HepG2 (cell line): ENCODE data around the gene NT5C3B. TPM values are rescaled to one million over a fixed set of nuclear protein-coding genes. Genes with fewer than 3 reads are reported as not detected.

ENCODE experiments used
- ATAC-seq: fragments of 200-7000 bp; cut with Tn5 transposase; 3 replicates; pipeline ENCODE4 v1.9.1; 2020; ENCODE audit warnings: mild to moderate bottlenecking, moderate library complexity
- BruUV-seq: library from RNA; stranded (reverse); fragments of 400-500 nt; replicated peaks from 2 replicates; lab custom pipeline; 2021; lab: Mats Ljungman, UMichigan
- CTCF ChIA-PET: fragments of 300-600 bp; formaldehyde crosslinking; extraction: SDS; loops from one replicate; lab custom pipeline; 2021; ENCODE audit warnings: low total read pairs, inconsistent platforms, low intra/inter-chr PET ratio; lab: Yijun Ruan, JAX
- POLR2A ChIA-PET: fragments of 350-600 bp; sonication (Branson Sonifier 250); formaldehyde crosslinking; loops from one replicate; lab custom pipeline; 2020; ENCODE audit warnings: antibody characterized with exemption, inconsistent platforms; lab: Yijun Ruan, JAX
- DNase-seq: peaks from one replicate; pipeline ENCODE4 v3.0.0-alpha.2; 2015; ENCODE audit warnings: low spot score
- FAIRE-seq: peaks from 3 replicates; lab custom pipeline; 2011; peaks lifted over from hg19 to GRCh38; lab: Jason Lieb, UNC
- H2AFZ ChIP-seq: one replicate; pipeline ENCODE4 v1.6.1; 2011; ENCODE audit warnings: low read length, inconsistent platforms
- H3K27ac ChIP-seq: fragments of 300-600 bp; 3 replicates; pipeline ENCODE4 v1.8.0; 2011; ENCODE audit warnings: mixed run types, mild to moderate bottlenecking, mixed read lengths, low read length, inconsistent platforms; ENCODE audit not compliant: insufficient read depth; ENCODE audit errors: extremely low read length
- H3K27me3 ChIP-seq, 2 experiments: fragments of 200-600 bp in 1 of 2; 2 replicates in 1 of 2; 3 replicates in 1 of 2; pipeline versions ENCODE4 v1.6.0 to v1.8.0; 2011; ENCODE audit warnings: low read length in 2 of 2, mild to moderate bottlenecking in 2 of 2, moderate library complexity in 2 of 2, inconsistent platforms in 1 of 2; ENCODE audit not compliant: insufficient read depth in 2 of 2, control insufficient read depth in 1 of 2
- H3K36me3 ChIP-seq, 2 experiments: fragments of 200-600 bp in 1 of 2; replicated peaks in 1 of 2; 2 replicates in 1 of 2; 3 replicates in 1 of 2; pipeline versions ENCODE4 v1.5.1 to v1.8.0; 2011; ENCODE audit warnings: low read length in 2 of 2, inconsistent platforms in 1 of 2; ENCODE audit not compliant: insufficient read depth in 2 of 2, control insufficient read depth in 1 of 2
- H3K4me1 ChIP-seq: 2 replicates; pipeline ENCODE4 v1.5.1; 2012; ENCODE audit warnings: low read length, inconsistent platforms; ENCODE audit not compliant: insufficient read depth
- H3K4me2 ChIP-seq: 2 replicates; pipeline ENCODE4 v1.6.0; 2011; ENCODE audit warnings: low read depth, low read length, inconsistent platforms
- H3K4me3 ChIP-seq, 3 experiments: fragments of 200-600 bp in 1 of 3; sonication (generic), shearing (Covaris generic) in 1 of 3; replicated peaks in 1 of 3; 2 replicates each; pipeline ENCODE4 v1.5.1; 2011 to 2016; ENCODE audit warnings: low read length in 3 of 3, inconsistent platforms in 2 of 3, low read depth in 2 of 3, mild to moderate bottlenecking in 2 of 3, control low read depth in 1 of 3, mixed read lengths in 1 of 3; ENCODE audit not compliant: insufficient read depth in 1 of 3
- H3K79me2 ChIP-seq: one replicate; pipeline ENCODE4 v1.6.1; 2011; ENCODE audit warnings: low read length, inconsistent platforms; ENCODE audit not compliant: insufficient read depth
- H3K9ac ChIP-seq: 2 replicates; pipeline ENCODE4 v1.6.0; 2011; ENCODE audit warnings: mild to moderate bottlenecking, low read depth, low read length, inconsistent platforms; ENCODE audit not compliant: insufficient read depth
- H3K9me3 ChIP-seq: 2 replicates; pipeline ENCODE4 v1.5.1; 2012; ENCODE audit warnings: mild to moderate bottlenecking, low read length
- H4K20me1 ChIP-seq: 2 replicates; pipeline ENCODE4 v1.6.0; 2011; ENCODE audit warnings: inconsistent platforms, mild to moderate bottlenecking, low read length, moderate library complexity; ENCODE audit not compliant: insufficient read depth
- KDM3A ChIP-seq: IDR thresholded peaks from 2 replicates; pipeline ENCODE4 v1.6.1; 2018; ENCODE audit warnings: low read depth, missing compliant biosample characterization
- MTA1 ChIP-seq: sonication (generic); formaldehyde crosslinking; IDR thresholded peaks from 2 replicates; pipeline ENCODE4 v1.4.0; 2020; ENCODE audit warnings: missing genetic modification reagents, mild to moderate bottlenecking, borderline replicate concordance
- ZNF549 ChIP-seq: sonication (generic); formaldehyde crosslinking; IDR thresholded peaks from 2 replicates; pipeline ENCODE4 v1.5.0; 2020; ENCODE audit warnings: missing genetic modification reagents
- ZZZ3 ChIP-seq: sonication (generic); formaldehyde crosslinking; IDR thresholded peaks from 2 replicates; pipeline ENCODE4 v1.4.0; 2020; ENCODE audit warnings: missing genetic modification reagents, mild to moderate bottlenecking, borderline replicate concordance
- WGBS: methylation state at CpG from one replicate; pipeline ENCODE4 v1.1.6; 2017; ENCODE audit warnings: low lambda C conversion rate; 5-methylcytosine and 5-hydroxymethylcytosine counted together
- in situ Hi-C: cut with HindIII; loops from 2 replicates; pipeline ENCODE4 v1.10.0; 2017; ENCODE audit warnings: low pct_unique_long_range_greater_than_20kb; ENCODE audit not compliant: extremely low pct_ligation_motif_present
- intact Hi-C: fragments of 100-400 bp; cut with micrococcal nuclease; formaldehyde crosslinking; loops from one replicate; pipeline ENCODE4 v1.10.0; 2022; ENCODE audit not compliant: unreplicated experiment
- polyA plus RNA-seq, 8 experiments: library from polyadenylated mRNA; depleted of rRNA in 3 of 8; stranded (reverse) in 7 of 8; unstranded in 1 of 8; fragments of >200 nt; fragmentation: Illumina TruSeq in 4 of 8; extraction: Trizol in 4 of 8; gene quantifications; 2 replicates each; pipeline versions ENCODE4 v1.2.1 to v1.2.3, GENCODE V29; 2011 to 2016; ENCODE audit warnings: low read depth in 4 of 8, missing spikeins in 1 of 8, mixed read lengths in 1 of 8; ENCODE audit not compliant: insufficient read depth in 1 of 8
- total RNA-seq, 5 experiments: library from RNA; depleted of rRNA; stranded (reverse); fragments of >200 nt; fragmentation: Illumina TruSeq; extraction: Trizol; gene quantifications; 2 replicates each; pipeline ENCODE4 v1.2.3, GENCODE V29; 2016; ENCODE audit warnings: low read depth in 1 of 5
- TF ChIP-seq, protein P1 (sequence below): sonication (generic); formaldehyde crosslinking; IDR thresholded peaks from 2 replicates; pipeline ENCODE4 v1.5.0; 2020; ENCODE audit warnings: mild to moderate bottlenecking, missing genetic modification reagents
- TF ChIP-seq, protein P2 (sequence below): sonication (generic); formaldehyde crosslinking; IDR thresholded peaks from 2 replicates; pipeline ENCODE4 v1.4.0; 2020; ENCODE audit warnings: mild to moderate bottlenecking, missing genetic modification reagents

Gene NT5C3B
- total and polyA plus RNA-seq, 2 of the 13 experiments (the other 11 are each of a cell fraction or from before 2014, with no cell fraction given): 104 to 126 TPM

DNA sequence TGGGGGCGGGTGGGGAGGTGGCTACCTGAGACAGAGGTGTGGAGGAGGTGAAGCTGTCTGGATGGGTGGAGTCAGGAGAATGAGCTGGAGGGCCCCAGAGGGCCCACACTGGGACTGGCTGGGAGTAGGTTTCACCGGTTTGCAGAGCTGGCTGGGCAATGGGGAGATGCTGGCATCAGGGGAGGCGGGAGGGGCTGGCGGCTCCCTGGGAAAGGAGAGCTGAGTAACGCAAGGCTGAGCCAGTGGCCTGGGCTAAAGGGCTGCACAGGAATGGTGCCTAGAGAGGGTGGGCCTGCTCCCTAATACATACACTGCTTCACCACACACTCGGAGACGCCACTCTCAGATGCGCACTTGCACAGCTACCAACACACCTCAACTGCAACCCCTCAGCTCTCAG is 36.7 kb downstream of the NT5C3B start:
- BruUV-seq: no TSS peak
- ATAC-seq (no peak), DNase-seq (no peak), FAIRE-seq (no peak)
- Histone ChIP-seq H2AFZ (no peak overlapping the region), H3K79me2 (no peaks in the 10 kb centered on the region), H3K27ac (no peak overlapping the region), H3K4me3 (no peak overlapping the region), H3K4me1 (peaks cover 52% of the 10 kb centered on the region), H4K20me1 (no peaks in the 10 kb centered on the region), H3K9me3 (no peaks in the 10 kb centered on the region), H3K4me2 (no peak overlapping the region), H3K9ac (no peak overlapping the region), H3K27me3 (no peaks in the 10 kb centered on the region), H3K36me3 (peaks cover 0 to 6% of the 10 kb centered on the region in 2 experiments; a peak in 1 of 5 replicates)
- 58% methylated on average over 8 of the region's 8 CpGs for WGBS
- ChIA-PET CTCF (interaction anchor here (3.8 kb wide), 1 partner anchor 60 kb away, joined by 97 read pairs; no protein-coding TSS in a partner anchor), POLR2A (interaction anchor here (0.9 to 7.9 kb wide), 3 partner anchors 14 to 22 kb away, joined by 3 to 86 read pairs (median 6); partner anchors contain the start of gene JUP)
- in situ Hi-C loops: no loop called here
- TF ChIP-seq MTA1: no peak
- TF ChIP-seq, protein P1, sequence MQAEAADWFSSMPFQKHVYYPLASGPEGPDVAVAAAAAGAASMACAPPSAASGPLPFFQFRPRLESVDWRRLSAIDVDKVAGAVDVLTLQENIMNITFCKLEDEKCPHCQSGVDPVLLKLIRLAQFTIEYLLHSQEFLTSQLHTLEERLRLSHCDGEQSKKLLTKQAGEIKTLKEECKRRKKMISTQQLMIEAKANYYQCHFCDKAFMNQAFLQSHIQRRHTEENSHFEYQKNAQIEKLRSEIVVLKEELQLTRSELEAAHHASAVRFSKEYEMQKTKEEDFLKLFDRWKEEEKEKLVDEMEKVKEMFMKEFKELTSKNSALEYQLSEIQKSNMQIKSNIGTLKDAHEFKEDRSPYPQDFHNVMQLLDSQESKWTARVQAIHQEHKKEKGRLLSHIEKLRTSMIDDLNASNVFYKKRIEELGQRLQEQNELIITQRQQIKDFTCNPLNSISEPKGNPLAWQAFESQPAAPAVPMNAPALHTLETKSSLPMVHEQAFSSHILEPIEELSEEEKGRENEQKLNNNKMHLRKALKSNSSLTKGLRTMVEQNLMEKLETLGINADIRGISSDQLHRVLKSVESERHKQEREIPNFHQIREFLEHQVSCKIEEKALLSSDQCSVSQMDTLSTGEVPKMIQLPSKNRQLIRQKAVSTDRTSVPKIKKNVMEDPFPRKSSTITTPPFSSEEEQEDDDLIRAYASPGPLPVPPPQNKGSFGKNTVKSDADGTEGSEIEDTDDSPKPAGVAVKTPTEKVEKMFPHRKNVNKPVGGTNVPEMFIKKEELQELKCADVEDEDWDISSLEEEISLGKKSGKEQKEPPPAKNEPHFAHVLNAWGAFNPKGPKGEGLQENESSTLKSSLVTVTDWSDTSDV (CRISPR knock-in tag): 0 out of 2 replicates have a peak, but pooled peaks have one; percentile 7
- intact Hi-C loops: no loop called here

DNA sequence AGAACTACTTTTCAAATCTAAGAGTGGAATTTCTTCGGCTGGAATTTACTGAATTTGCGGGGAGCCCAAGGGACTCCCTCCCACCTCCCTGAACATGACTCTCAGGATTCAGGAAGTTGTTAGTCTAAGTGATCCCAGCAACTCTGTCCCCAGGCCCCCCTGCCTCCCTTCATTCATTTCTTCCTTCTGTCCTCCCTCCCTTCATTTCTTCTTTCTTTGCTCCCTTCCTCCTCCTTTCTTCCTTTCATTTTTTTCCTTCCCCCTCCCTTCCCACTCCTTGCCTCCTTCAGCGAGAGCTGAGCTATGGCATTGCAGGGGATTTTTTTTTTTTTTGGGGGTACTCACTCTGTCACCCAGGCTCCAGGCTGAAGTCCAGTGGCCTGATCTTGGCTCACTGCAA is 38.7 kb downstream of the NT5C3B start:
- WGBS: 86% methylated on average over 3 of the region's 3 CpGs
- no peaks in the 10 kb centered on the region for H3K79me2 ChIP-seq
- H2AFZ ChIP-seq: no peak overlapping the region
- no peak overlapping the region for H3K27ac ChIP-seq
- no TSS peak for BruUV-seq
- FAIRE-seq (no peak), ATAC-seq (no peak), DNase-seq (no peak)
- H3K4me1 ChIP-seq: peaks cover 72% of the 10 kb centered on the region
- ChIA-PET CTCF (interaction anchor here (1.5 kb wide), 1 partner anchor 59 kb away, joined by 4 read pairs; no protein-coding TSS in a partner anchor), POLR2A (interaction anchor here (2.9 to 7.9 kb wide), 2 partner anchors 12 to 20 kb away, joined by 19 to 86 read pairs; partner anchors contain the start of gene JUP)
- H3K9ac ChIP-seq: no peak overlapping the region
- no peak overlapping the region for H3K4me3 ChIP-seq
- H3K27me3 ChIP-seq: no peaks in the 10 kb centered on the region
- no peaks in the 10 kb centered on the region for H4K20me1 ChIP-seq
- H3K4me2 ChIP-seq: no peak overlapping the region
- intact Hi-C loops: no loop called here
- 0 out of 5 replicates have a peak, but pooled peaks cover 0 to 4% of the 10 kb centered on the region in 2 experiments for H3K36me3 ChIP-seq
- no peak for TF ChIP-seq ZZZ3 (CRISPR knock-in tag)
- no peak for TF ChIP-seq KDM3A (CRISPR knock-in tag)
- TF ChIP-seq, protein P2, sequence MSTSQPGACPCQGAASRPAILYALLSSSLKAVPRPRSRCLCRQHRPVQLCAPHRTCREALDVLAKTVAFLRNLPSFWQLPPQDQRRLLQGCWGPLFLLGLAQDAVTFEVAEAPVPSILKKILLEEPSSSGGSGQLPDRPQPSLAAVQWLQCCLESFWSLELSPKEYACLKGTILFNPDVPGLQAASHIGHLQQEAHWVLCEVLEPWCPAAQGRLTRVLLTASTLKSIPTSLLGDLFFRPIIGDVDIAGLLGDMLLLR (CRISPR knock-in tag): no peak
- no peak for TF ChIP-seq ZNF549 (CRISPR knock-in tag)
- in situ Hi-C loops: no loop called here
- H3K9me3 ChIP-seq: no peaks in the 10 kb centered on the region
